HEK293 (cell line): ENCODE data around the gene ADRA2B.

Experiments used
- CTCF ChIA-PET: fragments of 350-600 bp; formaldehyde crosslinking; extraction: SDS; loops from one replicate; lab custom pipeline; 2021; ENCODE audit warnings: antibody characterized with exemption; lab: Yijun Ruan, JAX
- POLR2A ChIA-PET: fragments of 300-600 bp; formaldehyde crosslinking; extraction: SDS; loops from one replicate; lab custom pipeline; 2020; ENCODE audit warnings: antibody characterized with exemption, inconsistent platforms; lab: Yijun Ruan, JAX
- H3K27ac ChIP-seq: fragments of 200-500 bp; sonication (Bioruptor generic); 2 replicates; pipeline ENCODE4 v1.5.1; 2014; ENCODE audit warnings: low read depth, low read length, control low read depth, inconsistent platforms; ENCODE audit errors: extremely low read depth
- H3K36me3 ChIP-seq, 2 experiments: fragments of 200-500 bp in 1 of 2; sonication (Bioruptor generic) in 1 of 2; 1 replicate in 1 of 2; 2 replicates in 1 of 2; pipeline ENCODE4 v1.5.1; 2014 to 2017; ENCODE audit warnings: inconsistent platforms in 2 of 2, low read length in 2 of 2; ENCODE audit not compliant: control insufficient read depth in 2 of 2, insufficient read depth in 1 of 2
- H3K4me1 ChIP-seq: fragments of 200-500 bp; sonication (Bioruptor generic); 2 replicates; pipeline ENCODE4 v1.5.1; 2014; ENCODE audit warnings: mild to moderate bottlenecking, low read length, inconsistent platforms; ENCODE audit not compliant: control insufficient read depth, insufficient read depth
- H3K4me3 ChIP-seq: 2 replicates; pipeline ENCODE4 v1.5.1; 2011; ENCODE audit warnings: low read depth, mild to moderate bottlenecking, control low read depth, low read length, moderate library complexity
- H3K9me3 ChIP-seq: fragments of 200-500 bp; sonication (Bioruptor generic); 2 replicates; pipeline ENCODE4 v1.5.1; 2014; ENCODE audit warnings: low read depth, low read length, inconsistent platforms; ENCODE audit not compliant: control insufficient read depth, insufficient read depth
- GLIS1 ChIP-seq: fragments of 450-650 bp; formaldehyde crosslinking; IDR thresholded peaks from 2 replicates; pipeline ENCODE4 v1.5.1; 2016; ENCODE audit warnings: missing biosample characterization, missing genetic modification characterization
- GLIS2 ChIP-seq: fragments of 450-650 bp; formaldehyde crosslinking; IDR thresholded peaks from 2 replicates; pipeline ENCODE4 v1.5.1; 2016; ENCODE audit warnings: missing biosample characterization, missing genetic modification characterization
- PRDM2 ChIP-seq: fragments of 450-650 bp; formaldehyde crosslinking; IDR thresholded peaks from 2 replicates; pipeline ENCODE4 v1.5.1; 2016; ENCODE audit warnings: missing biosample characterization, missing genetic modification characterization, borderline replicate concordance
- SCRT1 ChIP-seq: fragments of 450-650 bp; formaldehyde crosslinking; IDR thresholded peaks from 2 replicates; pipeline ENCODE4 v1.5.1; 2016; ENCODE audit warnings: missing biosample characterization, missing genetic modification characterization, borderline replicate concordance
- SCRT2 ChIP-seq: fragments of 450-650 bp; formaldehyde crosslinking; IDR thresholded peaks from 2 replicates; pipeline ENCODE4 v1.5.1; 2016; ENCODE audit warnings: missing biosample characterization, missing genetic modification characterization
- SP2 ChIP-seq: fragments of 450-650 bp; formaldehyde crosslinking; IDR thresholded peaks from 2 replicates; pipeline ENCODE4 v1.5.1; 2016; ENCODE audit warnings: missing biosample characterization, missing genetic modification characterization
- TSHZ1 ChIP-seq: fragments of 450-650 bp; formaldehyde crosslinking; IDR thresholded peaks from 2 replicates; pipeline ENCODE4 v1.5.1; 2016; ENCODE audit warnings: missing biosample characterization, missing genetic modification characterization, borderline replicate concordance
- ZNF121 ChIP-seq: fragments of 450-650 bp; formaldehyde crosslinking; IDR thresholded peaks from 2 replicates; pipeline ENCODE4 v1.5.1; 2016; ENCODE audit warnings: missing biosample characterization, missing genetic modification characterization
- ZNF133 ChIP-seq: fragments of 450-650 bp; formaldehyde crosslinking; IDR thresholded peaks from 2 replicates; pipeline ENCODE4 v1.5.1; 2016; ENCODE audit warnings: missing biosample characterization, missing genetic modification characterization
- ZNF223 ChIP-seq: fragments of 450-650 bp; formaldehyde crosslinking; IDR thresholded peaks from 2 replicates; pipeline ENCODE4 v1.5.1; 2016; ENCODE audit warnings: missing biosample characterization, missing genetic modification characterization
- ZNF23 ChIP-seq: fragments of 450-650 bp; formaldehyde crosslinking; IDR thresholded peaks from 2 replicates; pipeline ENCODE4 v1.5.1; 2016; ENCODE audit warnings: missing biosample characterization, missing genetic modification characterization, borderline replicate concordance
- ZNF239 ChIP-seq: fragments of 450-650 bp; formaldehyde crosslinking; IDR thresholded peaks from 2 replicates; pipeline ENCODE4 v1.5.1; 2016; ENCODE audit warnings: missing biosample characterization, missing genetic modification characterization
- ZNF302 ChIP-seq: fragments of 450-650 bp; formaldehyde crosslinking; IDR thresholded peaks from 2 replicates; pipeline ENCODE4 v1.5.1; 2016; ENCODE audit warnings: missing biosample characterization, missing genetic modification characterization, low read depth
- ZNF426 ChIP-seq: fragments of 450-650 bp; formaldehyde crosslinking; IDR thresholded peaks from 2 replicates; pipeline ENCODE4 v1.5.1; 2017; ENCODE audit warnings: missing biosample characterization, missing genetic modification characterization, mild to moderate bottlenecking, inconsistent platforms, moderate library complexity
- ZNF701 ChIP-seq: fragments of 450-650 bp; formaldehyde crosslinking; IDR thresholded peaks from 2 replicates; pipeline ENCODE4 v1.5.1; 2016; ENCODE audit warnings: missing biosample characterization, missing genetic modification characterization
- ZXDB ChIP-seq: fragments of 450-650 bp; formaldehyde crosslinking; IDR thresholded peaks from 2 replicates; pipeline ENCODE4 v1.5.1; 2016; ENCODE audit warnings: missing biosample characterization, missing genetic modification characterization
- TF ChIP-seq, protein P1 (sequence below): fragments of 450-650 bp; formaldehyde crosslinking; optimal IDR thresholded peaks from 2 replicates; pipeline ENCODE3; 2016; ENCODE audit warnings: missing biosample characterization, mild to moderate bottlenecking, missing genetic modification characterization

ADRA2B gene

DNA sequence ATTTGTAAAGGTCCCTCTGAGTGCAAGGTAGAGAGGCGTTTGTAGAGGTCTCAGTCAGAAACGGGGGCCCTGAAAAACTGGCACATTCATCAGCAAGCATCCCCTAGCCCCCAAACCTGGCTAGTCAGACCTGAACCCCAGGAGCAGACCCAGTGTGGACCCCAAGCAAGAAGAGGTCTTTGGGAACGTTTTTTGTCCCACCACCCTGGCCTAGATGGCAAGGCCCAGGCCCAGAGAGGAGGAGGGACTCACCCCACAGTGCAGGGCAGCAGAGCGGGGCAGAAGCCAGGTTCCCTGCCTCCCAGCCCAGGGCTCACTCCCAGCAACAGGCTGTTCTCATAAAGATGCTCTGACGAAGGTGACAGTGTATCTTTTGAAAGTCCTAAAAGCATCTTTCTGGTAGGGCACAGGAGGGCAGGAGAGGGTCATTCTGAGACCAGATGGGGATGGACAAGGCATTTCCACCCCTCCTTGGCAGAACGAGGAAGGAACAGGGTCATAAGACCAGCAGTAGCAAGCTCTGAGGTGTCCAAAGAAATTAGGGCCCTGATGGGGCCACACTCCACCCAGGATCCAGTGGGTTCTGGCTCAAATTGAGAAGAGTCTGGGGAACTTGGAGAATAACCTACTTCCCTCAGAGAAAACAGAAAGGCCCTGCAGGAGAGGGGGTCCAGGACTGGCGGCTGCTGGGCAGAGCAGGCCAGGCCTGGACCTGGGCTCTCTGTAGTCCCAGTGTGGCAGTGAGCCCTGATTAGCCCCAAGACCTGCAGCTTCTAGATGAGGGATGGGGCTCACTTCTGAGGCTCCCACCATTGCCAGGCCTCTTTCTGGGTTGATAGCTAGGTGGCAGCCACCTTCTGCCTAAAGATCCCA is 18.2 kb downstream of the ADRA2B start:
- TF ChIP-seq ZNF133, result no peak
- no peak for TF ChIP-seq SP2 (tag by site-specific recombination)
- TF ChIP-seq ZXDB (tag by site-specific recombination), result no peak
- no peak for TF ChIP-seq SCRT1 (tag by site-specific recombination)
- TF ChIP-seq ZNF701 (tag by site-specific recombination), result no peak
- no peak for TF ChIP-seq ZNF426
- TF ChIP-seq PRDM2 (tag by site-specific recombination), result no peak
- no peak for TF ChIP-seq SCRT2 (tag by site-specific recombination)
- TF ChIP-seq TSHZ1 (tag by site-specific recombination), result no peak
- TF ChIP-seq ZNF23, result no peak
- POLR2A ChIA-PET, result no interaction called here
- no peaks in the 10 kb centered on the region for H3K9me3 ChIP-seq
- no peaks in the 10 kb centered on the region for H3K36me3 ChIP-seq
- no peak overlapping the region for H3K27ac ChIP-seq
- no peak overlapping the region for H3K4me3 ChIP-seq
- CTCF ChIA-PET, result interaction anchor here (1.0 to 1.4 kb wide), 2 partner anchors 10 to 19 kb away, joined by 3 to 4 read pairs; no protein-coding TSS in a partner anchor
- H3K4me1 ChIP-seq, result no peaks in the 10 kb centered on the region

- no peaks in the 10 kb centered on the region for H3K9me3 ChIP-seq
- POLR2A ChIA-PET, result no interaction called here
- H3K36me3 ChIP-seq, result no peaks in the 10 kb centered on the region
- CTCF ChIA-PET, result interaction anchor here (0.6 to 1.4 kb wide), 2 partner anchors 20 to 33 kb away, joined by 4 read pairs; no protein-coding TSS in a partner anchor
- TF ChIP-seq GLIS1 (tag by site-specific recombination) (no peak), ZNF239 (tag by site-specific recombination) (no peak), ZNF121 (no peak), ZNF223 (tag by site-specific recombination) (no peak), GLIS2 (tag by site-specific recombination) (no peak), ZNF302 (no peak)
- TF ChIP-seq, protein P1, sequence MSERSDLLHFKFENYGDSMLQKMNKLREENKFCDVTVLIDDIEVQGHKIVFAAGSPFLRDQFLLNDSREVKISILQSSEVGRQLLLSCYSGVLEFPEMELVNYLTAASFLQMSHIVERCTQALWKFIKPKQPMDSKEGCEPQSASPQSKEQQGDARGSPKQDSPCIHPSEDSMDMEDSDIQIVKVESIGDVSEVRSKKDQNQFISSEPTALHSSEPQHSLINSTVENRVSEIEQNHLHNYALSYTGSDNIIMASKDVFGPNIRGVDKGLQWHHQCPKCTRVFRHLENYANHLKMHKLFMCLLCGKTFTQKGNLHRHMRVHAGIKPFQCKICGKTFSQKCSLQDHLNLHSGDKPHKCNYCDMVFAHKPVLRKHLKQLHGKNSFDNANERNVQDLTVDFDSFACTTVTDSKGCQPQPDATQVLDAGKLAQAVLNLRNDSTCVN, result no peak
- TF ChIP-seq, all 188 proteins: peak for 0
- Histone ChIP-seq H3K4me1 (no peaks in the 10 kb centered on the region), H3K27ac (no peak overlapping the region), H3K4me3 (no peak overlapping the region)
These were observed 18.9 kb downstream of the ADRA2B start for GRCh38 chr2:96097441-96097840.
